HG02884 (cell line): ENCODE measurements around the gene P4HA2.

Experiments used
- ATAC-seq: cut with Tn5 transposase; IDR thresholded peaks from one replicate; pipeline ENCODE4 v1.9.1; 2021; ENCODE audit warnings: mild to moderate bottlenecking, moderate library complexity; ENCODE audit not compliant: unreplicated experiment

Gene P4HA2

GRCh38 chr5:132227485-132228240, at the start of gene P4HA2:
Gene P4HA2, minus strand, starts transcription at chr5:132227853. Its CDS starts 9,227 bp downstream, at chr5:132218626.
- peak; percentile 85 for ATAC-seq

- no peak for ATAC-seq
Observed at GRCh38 chr5:132277256-132277655, 49.6 kb upstream of the P4HA2 start.

GRCh38 chr5:132275367-132276220, 47.9 kb upstream of the P4HA2 start:
- no peak for ATAC-seq

- ATAC-seq: no peak
Observed at GRCh38 chr5:132274050-132274792, 46.6 kb upstream of the P4HA2 start.

GRCh38 chr5:132273631-132274030, 46.0 kb upstream of the P4HA2 start:
- no peak for ATAC-seq

GRCh38 chr5:132272311-132273210, 44.9 kb upstream of the P4HA2 start:
- no peak for ATAC-seq

GRCh38 chr5:132271251-132272246, 43.9 kb upstream of the P4HA2 start:
- ATAC-seq: no peak

GRCh38 chr5:132270706-132271105, 43.1 kb upstream of the P4HA2 start:
- ATAC-seq: no peak

GRCh38 chr5:132270335-132270665, 42.6 kb upstream of the P4HA2 start:
- no peak for ATAC-seq

GRCh38 chr5:132269635-132270334, 42.1 kb upstream of the P4HA2 start:
- ATAC-seq: no peak

- ATAC-seq: peak; percentile 63
Observed at GRCh38 chr5:132268769-132269551, 41.3 kb upstream of the P4HA2 start.

GRCh38 chr5:132267931-132268768, 40.5 kb upstream of the P4HA2 start:
- ATAC-seq: peak; percentile 8

- ATAC-seq: no peak
Observed at GRCh38 chr5:132267166-132267739, 39.6 kb upstream of the P4HA2 start.

GRCh38 chr5:132266836-132267160, 39.1 kb upstream of the P4HA2 start:
- no peak for ATAC-seq

- ATAC-seq: no peak
Observed at GRCh38 chr5:132266031-132266835, 38.6 kb upstream of the P4HA2 start.
